Ishikawa (cell line): ENCODE measurements around the gene DOK4.

Experiments
- CEBPB ChIP-seq: IDR thresholded peaks from 2 replicates; pipeline ENCODE4 v1.6.1; 2012
- CREB1 ChIP-seq: IDR thresholded peaks from 2 replicates; pipeline ENCODE4 v1.6.1; 2012; ENCODE audit warnings: low read depth
- EGR1 ChIP-seq: IDR thresholded peaks from 2 replicates; pipeline ENCODE4 v1.6.1; 2012
- EP300 ChIP-seq: IDR thresholded peaks from 2 replicates; pipeline ENCODE4 v1.6.1; 2012; ENCODE audit warnings: borderline replicate concordance
- FOXM1 ChIP-seq: IDR thresholded peaks from 2 replicates; pipeline ENCODE4 v1.6.1; 2012; ENCODE audit warnings: low read depth, borderline replicate concordance
- MAX ChIP-seq: IDR thresholded peaks from 2 replicates; pipeline ENCODE4 v1.6.1; 2012
- NFIC ChIP-seq: IDR thresholded peaks from 2 replicates; pipeline ENCODE4 v1.6.1; 2012
- RAD21 ChIP-seq: IDR thresholded peaks from 2 replicates; pipeline ENCODE4 v1.6.1; 2012; ENCODE audit warnings: low read depth
- REST ChIP-seq: IDR thresholded peaks from 2 replicates; pipeline ENCODE4 v1.6.1; 2012; ENCODE audit warnings: low read depth, mild to moderate bottlenecking
- TAF1 ChIP-seq: IDR thresholded peaks from 2 replicates; pipeline ENCODE4 v1.6.1; 2012; ENCODE audit warnings: low read depth, mild to moderate bottlenecking
- TCF12 ChIP-seq: IDR thresholded peaks from 2 replicates; pipeline ENCODE4 v1.6.1; 2012; ENCODE audit warnings: low read depth
- TEAD4 ChIP-seq: IDR thresholded peaks from 2 replicates; pipeline ENCODE4 v1.6.1; 2012
- USF1 ChIP-seq: IDR thresholded peaks from 2 replicates; pipeline ENCODE4 v1.6.1; 2012
- YY1 ChIP-seq: IDR thresholded peaks from 2 replicates; pipeline ENCODE4 v1.6.1; 2012; ENCODE audit warnings: low read depth
- ZBTB7A ChIP-seq: IDR thresholded peaks from 2 replicates; pipeline ENCODE4 v1.6.1; 2012; ENCODE audit warnings: low read depth

Gene DOK4

GRCh38 chr16:57481421-57481820 is 4.9 kb downstream of the DOK4 start:
- no peak for TF ChIP-seq EGR1

- TF ChIP-seq CREB1 (no peak), MAX (no peak), REST (no peak), CEBPB (no peak), NFIC (no peak), YY1 (no peak), TAF1 (no peak), TCF12 (no peak), TEAD4 (no peak), USF1 (no peak), ZBTB7A (no peak), RAD21 (no peak), FOXM1 (no peak)
Observed at GRCh38 chr16:57480754-57481230, 5.5 kb downstream of the DOK4 start.

- TF ChIP-seq ZBTB7A (0 out of 2 replicates have a peak, but pooled peaks have one; percentile 18), TAF1 (no peak), TEAD4 (peak; percentile 47), NFIC (no peak; the same call in 1 of the 2 replicates), MAX (peak; percentile 10; the same call in 1 of the 2 replicates), REST (peak; percentile 12; the same call in 1 of the 2 replicates)
Observed at GRCh38 chr16:57479976-57480753, 6.1 kb downstream of the DOK4 start.

GRCh38 chr16:57479205-57479975 is 6.9 kb downstream of the DOK4 start:
- TF ChIP-seq YY1: no peak
- peak; percentile 42; the same call in 1 of the 2 replicates for TF ChIP-seq TCF12
- TF ChIP-seq REST: no peak
- no peak for TF ChIP-seq USF1
- TF ChIP-seq TEAD4: no peak
- TF ChIP-seq ZBTB7A: 0 out of 2 replicates have a peak, but pooled peaks have one; percentile 60
- TF ChIP-seq EGR1: no peak
- TF ChIP-seq EP300: peak; percentile 42; the same call in 1 of the 2 replicates
- no peak for TF ChIP-seq CREB1
- TF ChIP-seq NFIC: 0 out of 2 replicates have a peak, but pooled peaks have one; percentile 18
- TF ChIP-seq FOXM1: no peak
- TF ChIP-seq CEBPB: no peak
- no peak; the same call in 1 of the 2 replicates for TF ChIP-seq TAF1
- TF ChIP-seq MAX: 0 out of 2 replicates have a peak, but pooled peaks have one; percentile 40
- no peak for TF ChIP-seq RAD21
